ENCODE results near the gene CHST3. TPM values are rescaled to one million over a fixed set of nuclear protein-coding genes. Genes with fewer than 3 reads are reported as not detected.

CHST3 gene
- total and polyA plus RNA-seq, 9 of the 15 experiments (the other 6 are each of a cell fraction or from before 2014, with no cell fraction given), result 0.01 to 1.3 (median 0.15) TPM

DNA sequence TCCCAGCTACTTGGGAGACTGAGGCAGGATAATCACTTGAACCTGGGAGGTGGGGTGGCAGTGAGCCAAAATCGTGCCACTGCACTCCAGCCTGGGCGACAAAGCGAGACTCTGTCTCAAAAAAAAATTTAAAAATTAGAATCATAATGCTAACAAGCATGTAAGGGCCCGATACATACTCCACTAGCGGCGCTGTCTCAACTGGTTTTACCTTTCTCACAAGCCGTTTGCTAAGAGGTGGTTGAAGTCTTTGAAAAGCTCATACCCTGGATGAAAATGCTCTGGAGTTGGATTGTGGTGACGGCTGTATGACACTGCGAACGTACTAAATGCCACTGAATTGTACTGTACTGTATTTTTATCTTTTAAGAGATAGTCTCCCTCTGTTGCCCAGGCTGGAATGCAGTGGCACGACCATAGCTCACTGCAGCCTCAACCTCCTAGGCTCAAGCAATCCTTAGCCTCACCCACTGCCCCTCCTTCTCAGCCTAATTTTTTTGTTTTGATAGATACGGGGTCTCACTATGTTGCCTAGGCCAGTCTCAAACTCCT is 94.2 kb downstream of the CHST3 start:
- Histone ChIP-seq H3K9ac (ENCODE audit: insufficient read depth in 1 of 2, low read depth in 2 of 2, low read length in 2 of 2) (no peak overlapping the region), H3K4me2 (ENCODE audit: insufficient read depth, low read length) (no peak overlapping the region), H3K27me3 (ENCODE audit: control insufficient read depth in 2 of 2, insufficient read depth in 2 of 2, low read length in 2 of 2) (peaks cover 4 to 45% of the 10 kb centered on the region in 2 experiments; a peak in 3 of 5 replicates), H3K4me1 (replicated peaks in 1 of 2; ENCODE audit: control insufficient read depth in 2 of 2, insufficient read depth in 2 of 2, low read length in 2 of 2) (peaks cover 3 to 33% of the 10 kb centered on the region in 2 experiments; a peak in 3 of 5 replicates), H3K36me3 (ENCODE audit: control insufficient read depth, insufficient read depth, low read length) (no peaks in the 10 kb centered on the region), H4K20me1 (replicated peaks; ENCODE audit: control insufficient read depth, insufficient read depth, low read length) (no peaks in the 10 kb centered on the region), H2AFZ (ENCODE audit: low read depth, low read length) (0 out of 2 replicates have a peak overlapping the region, but pooled peaks have one; percentile 12), H3K79me2 (ENCODE audit: control insufficient read depth, insufficient read depth, low read length) (no peaks in the 10 kb centered on the region), H3K27ac (ENCODE audit: extremely low read depth, low read depth, low read length) (no peak overlapping the region), H3K4me3 (no peak overlapping the region), H3K9me3 (replicated peaks; ENCODE audit: control insufficient read depth, insufficient read depth, low read depth, low read length) (no peaks in the 10 kb centered on the region), H3K9me1 (ENCODE audit: control insufficient read depth, insufficient read depth, low read length) (no peaks in the 10 kb centered on the region)
- POLR2A ChIA-PET, result interaction anchor here (0.5 to 1.2 kb wide), 3 partner anchors 8 to 268 kb away, joined by 3 to 5 read pairs (median 3); no protein-coding TSS in a partner anchor
- CTCF ChIA-PET (ENCODE audit: low intra/inter-chr PET ratio), result interaction anchor here (0.8 kb wide), 1 partner anchor 162 kb away, joined by 3 read pairs; no protein-coding TSS in a partner anchor
- BruUV-seq (replicated peaks), result no TSS peak
- TF ChIP-seq ZNF354B (CRISPR knock-in tag; IDR thresholded peaks at IDR 0.05), result no peak
- 0 out of 6 replicates have a peak, but pooled peaks of 1 of the 3 experiments have one; percentile 4 for TF ChIP-seq CTCF (IDR thresholded peaks at IDR 0.05 in 2 of 3, conservative IDR thresholded peaks at IDR 0.05 in 1 of 3; ENCODE audit: insufficient read depth in 2 of 3, low read depth in 1 of 3, low read length in 3 of 3)
- TF ChIP-seq ZNF583 (CRISPR knock-in tag; IDR thresholded peaks at IDR 0.05), result no peak
- TF ChIP-seq SMARCA5 (IDR thresholded peaks at IDR 0.05), result no peak
- TF ChIP-seq NRF1 (conservative IDR thresholded peaks at IDR 0.05 in 1 of 2, IDR thresholded peaks at IDR 0.05 in 1 of 2), result no peak
- TF ChIP-seq, protein P1, sequence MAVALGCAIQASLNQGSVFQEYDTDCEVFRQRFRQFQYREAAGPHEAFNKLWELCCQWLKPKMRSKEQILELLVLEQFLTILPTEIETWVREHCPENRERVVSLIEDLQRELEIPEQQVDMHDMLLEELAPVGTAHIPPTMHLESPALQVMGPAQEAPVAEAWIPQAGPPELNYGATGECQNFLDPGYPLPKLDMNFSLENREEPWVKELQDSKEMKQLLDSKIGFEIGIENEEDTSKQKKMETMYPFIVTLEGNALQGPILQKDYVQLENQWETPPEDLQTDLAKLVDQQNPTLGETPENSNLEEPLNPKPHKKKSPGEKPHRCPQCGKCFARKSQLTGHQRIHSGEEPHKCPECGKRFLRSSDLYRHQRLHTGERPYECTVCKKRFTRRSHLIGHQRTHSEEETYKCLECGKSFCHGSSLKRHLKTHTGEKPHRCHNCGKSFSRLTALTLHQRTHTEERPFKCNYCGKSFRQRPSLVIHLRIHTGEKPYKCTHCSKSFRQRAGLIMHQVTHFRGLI (CRISPR knock-in tag; IDR thresholded peaks at IDR 0.05), result no peak
- no peak for TF ChIP-seq CHD2 (IDR thresholded peaks at IDR 0.05; ENCODE audit: low read depth, low read length)
- no peak for ATAC-seq
- no peak for DNase-seq (ENCODE audit: extremely low read depth in 1 of 4, low spot score in 3 of 4)
- FAIRE-seq, result peak; percentile 74
- intact Hi-C loops (cut with micrococcal nuclease), result no loop called here
- WGBS (ENCODE audit: insufficient coverage, low coverage, missing lambda C conversion rate), result 49% methylated on average over 12 of the region's 12 CpGs
- in situ Hi-C loops (cut with MboI), result no loop called here

All from K562 (cell line).